Upper lobe of right lung (tissue), 1 donor: ENCODE data around the gene POLR2C. TPM values are rescaled to one million over a fixed set of nuclear protein-coding genes. Genes with fewer than 3 reads are reported as not detected.

Experiments used
- ATAC-seq: fragments of 200-7000 bp; cut with Tn5 transposase; one replicate; pipeline ENCODE4 v1.9.1; 2020; ENCODE audit warnings: mild to moderate bottlenecking, moderate library complexity
- DNase-seq: peaks from one replicate; pipeline ENCODE4 v3.0.0-alpha.2; 2020
- H3K27ac ChIP-seq: fragments of 200-600 bp; one replicate; pipeline ENCODE4 v1.8.0; 2022
- H3K27me3 ChIP-seq: fragments of 200-600 bp; one replicate; pipeline ENCODE4 v1.8.0; 2022; ENCODE audit warnings: mild to moderate bottlenecking
- H3K36me3 ChIP-seq: fragments of 200-600 bp; one replicate; pipeline ENCODE4 v1.8.0; 2022
- H3K4me1 ChIP-seq: fragments of 200-600 bp; one replicate; pipeline ENCODE4 v1.8.0; 2022
- H3K4me3 ChIP-seq: fragments of 200-600 bp; one replicate; pipeline ENCODE4 v1.8.0; 2022; ENCODE audit warnings: mild to moderate bottlenecking
- H3K9me3 ChIP-seq: fragments of 200-600 bp; one replicate; pipeline ENCODE4 v1.8.0; 2022
- CTCF ChIP-seq: fragments of 200-600 bp; IDR thresholded peaks from one replicate; pipeline ENCODE4 v1.8.0; 2022; ENCODE audit warnings: antibody characterized with exemption
- intact Hi-C: fragments of 100-400 bp; cut with DNase I; formaldehyde crosslinking; loops from one replicate; pipeline ENCODE4 v1.11.0; 2022
- long read RNA-seq: library from polyadenylated mRNA; unstranded; transcript quantifications from one replicate; pipeline ENCODE4 v2.0.0, GENCODE V29; 2021
- total RNA-seq: library from RNA; stranded (reverse); fragmentation: NEBNext Ultra II Directional; extraction: Animal tissue kit (Norgen Biotek cat#: 25700); gene quantifications from one replicate; pipeline ENCODE4 v1.2.1, GENCODE V29; 2021
- donor health status: DM: no; HTN: yes; CAD: no; lungs with severe emphysema.

POLR2C gene
- 85.1 TPM for total RNA-seq
- long read RNA-seq, transcript POLR2C-201 (9 exons, 2,057 nt): major isoform, 105 of 114 reads
- long read RNA-seq, partial matches to known transcripts: 2 of 114 reads
- long read RNA-seq, other reads (novel, unspliced or antisense): 6 of 114 reads

- Histone ChIP-seq H3K27me3 (no peaks in the 10 kb centered on the region), H3K4me3 (peak within 1 kb of the TSS; percentile 95), H3K27ac (peak within 1 kb of the TSS; percentile 93), H3K9me3 (no peaks in the 10 kb centered on the region), H3K36me3 (peaks cover 71% of the 10 kb centered on the region), H3K4me1 (peaks cover 27% of the 10 kb centered on the region)
- peak; percentile 99 for TF ChIP-seq CTCF
- ATAC-seq: peak; percentile 97
- intact Hi-C loops: no loop called here
- DNase-seq: peak; percentile 95
These were observed at the start of gene POLR2C for GRCh38 chr16:57462209-57462977. Gene POLR2C, plus strand, starts transcription at chr16:57462679. Its CDS starts 46 bp downstream, at chr16:57462725.

- intact Hi-C loops: no loop called here
- Histone ChIP-seq H3K27ac (no peak overlapping the region), H3K4me3 (no peak overlapping the region), H3K9me3 (no peaks in the 10 kb centered on the region), H3K36me3 (no peaks in the 10 kb centered on the region), H3K4me1 (peaks cover 32% of the 10 kb centered on the region), H3K27me3 (no peaks in the 10 kb centered on the region)
- DNase-seq: no peak
- TF ChIP-seq CTCF: no peak
- ATAC-seq: no peak
These were observed 49.2 kb upstream of the POLR2C start for GRCh38 chr16:57413301-57413730.

GRCh38 chr16:57413733-57414132 lies 48.7 kb upstream of the POLR2C start:
- Histone ChIP-seq H3K27ac (no peak overlapping the region), H3K4me3 (no peak overlapping the region), H3K36me3 (no peaks in the 10 kb centered on the region), H3K4me1 (peaks cover 32% of the 10 kb centered on the region), H3K9me3 (no peaks in the 10 kb centered on the region), H3K27me3 (no peaks in the 10 kb centered on the region)
- no peak for TF ChIP-seq CTCF
- ATAC-seq (no peak), DNase-seq (no peak)
- intact Hi-C loops: no loop called here

GRCh38 chr16:57416084-57416483 lies 46.4 kb upstream of the POLR2C start:
- DNase-seq (no peak), ATAC-seq (no peak)
- Histone ChIP-seq H3K27me3 (no peaks in the 10 kb centered on the region), H3K4me3 (no peak overlapping the region), H3K9me3 (no peaks in the 10 kb centered on the region), H3K27ac (no peak overlapping the region), H3K4me1 (peaks cover 23% of the 10 kb centered on the region), H3K36me3 (no peaks in the 10 kb centered on the region)
- intact Hi-C loops: loop anchor here (2.0 kb wide), 1 partner anchor 115 kb away; no protein-coding TSS in a partner anchor
- no peak for TF ChIP-seq CTCF

- no peaks in the 10 kb centered on the region for H3K27me3 ChIP-seq
- no peak overlapping the region for H3K4me3 ChIP-seq
- TF ChIP-seq CTCF: no peak
- H3K36me3 ChIP-seq: no peaks in the 10 kb centered on the region
- H3K4me1 ChIP-seq: peaks cover 32% of the 10 kb centered on the region
- ATAC-seq (no peak), DNase-seq (no peak)
- no peak overlapping the region for H3K27ac ChIP-seq
- H3K9me3 ChIP-seq: no peaks in the 10 kb centered on the region
- intact Hi-C loops: no loop called here
These were observed 43.0 kb upstream of the POLR2C start for GRCh38 chr16:57419506-57419905.
